Brain microvascular endothelial cell (primary cell): ENCODE measurements around the gene TP53.

Experiments
- DNase-seq: peaks from one replicate; pipeline ENCODE4 v3.0.0-alpha.2; 2020
- H3K27ac ChIP-seq: fragments of 250-450 bp; sonication (Bioruptor Pico); 2 replicates; pipeline ENCODE4 v1.5.1; 2020; ENCODE audit warnings: mild to moderate bottlenecking, moderate library complexity
- H3K27me3 ChIP-seq: fragments of 250-450 bp; sonication (Bioruptor Pico); replicated peaks from 2 replicates; pipeline ENCODE4 v1.5.1; 2020; ENCODE audit warnings: mild to moderate bottlenecking
- H3K36me3 ChIP-seq: fragments of 250-450 bp; sonication (Bioruptor Pico); replicated peaks from 2 replicates; pipeline ENCODE4 v1.5.1; 2020; ENCODE audit warnings: mild to moderate bottlenecking
- H3K4me3 ChIP-seq: 2 replicates; pipeline ENCODE4 v1.5.1; 2011; ENCODE audit warnings: low read depth, mild to moderate bottlenecking, control low read depth, low read length, moderate library complexity
- CTCF ChIP-seq: IDR thresholded peaks from 2 replicates; pipeline ENCODE4 v1.5.1; 2011; ENCODE audit warnings: low read depth, mild to moderate bottlenecking, moderate library complexity, low read length, control low read depth, inconsistent platforms; ENCODE audit errors: missing control alignments
- in situ Hi-C: cut with HindIII; loops from 2 replicates; pipeline ENCODE4 v1.10.0; 2017; ENCODE audit warnings: low sequenced_read_pairs, low pct_ligation_motif_present

TP53 gene

GRCh38 chr17:7720125-7720524 lies 32.8 kb upstream of the TP53 start:
- TF ChIP-seq CTCF = no peak
- in situ Hi-C loops = no loop called here
- Histone ChIP-seq H3K4me3 (no peak overlapping the region), H3K27ac (no peak overlapping the region), H3K36me3 (no peaks in the 10 kb centered on the region), H3K27me3 (peaks cover 17% of the 10 kb centered on the region)
- no peak for DNase-seq

- no peak overlapping the region for H3K27ac ChIP-seq
- no peak for TF ChIP-seq CTCF
- H3K4me3 ChIP-seq = no peak overlapping the region
- peaks cover 17% of the 10 kb centered on the region for H3K27me3 ChIP-seq
- DNase-seq = no peak
- no peaks in the 10 kb centered on the region for H3K36me3 ChIP-seq
- in situ Hi-C loops = no loop called here
Observed at GRCh38 chr17:7719661-7720060, 32.4 kb upstream of the TP53 start.

GRCh38 chr17:7717756-7718350 lies 30.6 kb upstream of the TP53 start:
- in situ Hi-C loops = no loop called here
- peaks cover 14% of the 10 kb centered on the region for H3K27me3 ChIP-seq
- TF ChIP-seq CTCF = no peak
- H3K4me3 ChIP-seq = peak overlapping the region; percentile 67
- H3K27ac ChIP-seq = no peak overlapping the region
- DNase-seq = no peak
- no peaks in the 10 kb centered on the region for H3K36me3 ChIP-seq

GRCh38 chr17:7716901-7717755 lies 29.8 kb upstream of the TP53 start, which contains the start of gene DNAH2:
Gene DNAH2, plus strand, starts transcription at chr17:7717744. Its CDS starts 1,991 bp downstream, at chr17:7719735.
- peak within 1 kb of the TSS; percentile 67 for H3K4me3 ChIP-seq
- peak; percentile 85 for DNase-seq
- no peak within 1 kb of the TSS for H3K27ac ChIP-seq
- peaks cover 18% of the 10 kb centered on the region for H3K27me3 ChIP-seq
- TF ChIP-seq CTCF = peak; percentile 68
- H3K36me3 ChIP-seq = no peaks in the 10 kb centered on the region
- in situ Hi-C loops = no loop called here

DNA sequence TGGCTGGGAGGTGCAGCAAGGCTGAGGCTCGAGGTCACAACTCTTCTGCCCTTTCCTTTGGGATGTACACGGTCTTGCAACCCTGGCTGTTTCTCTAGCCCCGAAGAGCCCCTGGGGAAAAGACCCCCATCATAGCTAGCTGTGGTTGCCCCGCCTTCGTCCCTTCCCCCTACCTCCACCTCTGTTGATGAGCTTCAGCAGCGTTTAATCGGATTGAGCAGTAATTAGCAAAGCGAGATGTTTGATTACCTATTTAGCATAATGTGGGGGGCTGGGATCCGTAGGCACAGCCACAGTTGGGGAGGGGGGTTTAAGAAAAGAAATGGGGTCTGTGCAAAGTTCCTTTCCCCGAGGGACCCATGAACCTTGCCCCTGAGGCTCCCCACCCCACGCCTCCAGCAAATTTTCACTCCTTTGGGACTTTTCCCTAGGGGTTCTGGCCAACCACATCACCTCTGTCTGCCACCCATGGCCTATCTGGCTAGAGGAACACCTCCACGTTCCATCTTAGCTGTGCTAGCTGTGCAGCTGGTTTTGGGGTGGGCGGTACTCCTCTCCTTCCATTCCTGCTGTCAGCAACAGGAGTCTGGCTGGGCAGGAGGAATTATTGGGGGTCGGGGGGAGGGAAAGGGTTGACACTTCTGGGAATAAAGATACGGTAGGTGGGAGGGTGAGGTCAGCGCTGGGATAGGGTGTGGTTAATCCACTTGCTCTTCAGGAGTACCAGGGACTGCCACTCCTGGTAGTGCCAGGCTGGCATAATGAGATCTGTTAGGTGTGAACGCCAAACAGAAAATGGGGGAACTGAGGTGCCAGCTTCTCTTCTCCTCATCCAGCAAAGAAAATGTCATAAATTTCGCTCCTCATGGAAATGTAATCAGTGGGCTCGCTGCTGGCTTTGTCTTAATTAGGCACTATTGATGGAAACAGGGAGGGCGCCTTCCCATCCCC lies 28.9 kb upstream of the TP53 start:
- Histone ChIP-seq H3K4me3 (peak overlapping the region; percentile 67), H3K36me3 (no peaks in the 10 kb centered on the region), H3K27me3 (peaks cover 22% of the 10 kb centered on the region), H3K27ac (no peak overlapping the region)
- in situ Hi-C loops = no loop called here
- TF ChIP-seq CTCF = no peak
- DNase-seq = no peak
